SKM-1 (cell line): ENCODE results near the gene BPIFA2.
"Not testable (repeated sequence)": the region's sequence is repeated elsewhere in the genome, so short reads cannot be mapped to it uniquely, and the experiment has no call there.

Experiments
- DNase-seq: peaks from one replicate; lab custom pipeline; 2025; ENCODE audit not compliant: unreplicated experiment; lab: John Stamatoyannopoulos, UW

Gene BPIFA2

DNA sequence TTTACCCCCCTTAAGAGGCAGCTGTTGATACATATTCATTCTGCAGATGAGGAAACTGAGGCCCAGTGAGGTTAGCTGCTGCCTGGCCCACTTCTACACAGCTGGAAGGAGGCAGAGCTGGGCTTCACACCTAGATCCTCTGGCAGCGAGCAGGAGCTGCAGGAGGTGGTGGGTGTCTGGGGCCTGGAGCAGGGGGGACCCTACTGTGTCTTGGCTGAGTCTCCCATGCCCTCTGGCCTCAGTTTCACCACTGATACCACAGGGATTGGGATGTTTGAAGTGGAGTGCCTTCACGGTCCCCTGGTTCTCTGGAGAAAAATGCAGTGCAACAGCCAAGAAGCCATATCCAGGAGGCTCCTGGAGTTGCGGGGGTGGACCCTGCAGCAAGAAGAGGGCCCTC, 8.2 kb upstream of the BPIFA2 start:
- DNase-seq, result no peak

- DNase-seq, result no peak
Measured at GRCh38 chr20:33160681-33161080, 7.3 kb upstream of the BPIFA2 start.

DNA sequence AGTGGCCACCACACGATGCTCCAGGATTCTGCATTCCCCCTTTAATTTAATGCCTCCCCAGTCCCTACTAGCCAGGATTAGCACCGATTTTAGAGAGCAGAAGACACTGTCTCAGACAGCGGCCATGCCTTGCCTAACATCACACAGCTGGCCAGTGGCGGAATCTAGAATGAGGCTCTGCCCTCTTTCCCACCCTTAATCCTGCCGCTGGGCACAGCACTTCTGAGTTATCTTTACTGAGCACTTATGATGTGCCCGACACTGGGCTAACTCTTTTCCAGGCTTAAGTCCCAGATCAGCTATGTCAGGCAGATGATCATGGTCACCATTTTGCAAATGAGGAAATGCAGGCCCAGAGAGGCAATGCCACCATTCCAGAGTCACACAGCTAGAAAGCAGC, 5.6 kb upstream of the BPIFA2 start:
- DNase-seq, result no peak

DNA sequence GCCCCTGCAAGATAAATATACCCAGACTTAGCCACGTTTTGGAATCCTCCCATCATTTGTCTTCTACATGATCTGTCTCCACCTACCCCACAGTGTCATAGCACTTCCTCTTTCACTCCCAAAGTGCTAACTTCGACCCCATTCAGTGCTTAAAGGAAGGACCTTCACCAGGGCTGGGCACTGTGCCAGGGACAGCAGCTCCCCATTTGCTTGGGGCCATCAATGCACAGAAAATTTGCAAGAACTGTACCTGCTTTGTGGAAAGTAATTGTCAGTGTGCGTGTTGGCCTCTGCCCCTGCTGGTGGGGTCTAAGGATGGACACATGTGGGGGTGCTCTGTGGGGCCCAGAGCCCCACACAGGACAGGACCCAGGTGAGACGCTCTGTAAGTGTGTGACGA, 5.2 kb upstream of the BPIFA2 start:
- no peak for DNase-seq

GRCh38 chr20:33163856-33164762, 3.9 kb upstream of the BPIFA2 start:
- DNase-seq, result no peak

GRCh38 chr20:33164763-33165095, 3.2 kb upstream of the BPIFA2 start:
- DNase-seq, result no peak

DNA sequence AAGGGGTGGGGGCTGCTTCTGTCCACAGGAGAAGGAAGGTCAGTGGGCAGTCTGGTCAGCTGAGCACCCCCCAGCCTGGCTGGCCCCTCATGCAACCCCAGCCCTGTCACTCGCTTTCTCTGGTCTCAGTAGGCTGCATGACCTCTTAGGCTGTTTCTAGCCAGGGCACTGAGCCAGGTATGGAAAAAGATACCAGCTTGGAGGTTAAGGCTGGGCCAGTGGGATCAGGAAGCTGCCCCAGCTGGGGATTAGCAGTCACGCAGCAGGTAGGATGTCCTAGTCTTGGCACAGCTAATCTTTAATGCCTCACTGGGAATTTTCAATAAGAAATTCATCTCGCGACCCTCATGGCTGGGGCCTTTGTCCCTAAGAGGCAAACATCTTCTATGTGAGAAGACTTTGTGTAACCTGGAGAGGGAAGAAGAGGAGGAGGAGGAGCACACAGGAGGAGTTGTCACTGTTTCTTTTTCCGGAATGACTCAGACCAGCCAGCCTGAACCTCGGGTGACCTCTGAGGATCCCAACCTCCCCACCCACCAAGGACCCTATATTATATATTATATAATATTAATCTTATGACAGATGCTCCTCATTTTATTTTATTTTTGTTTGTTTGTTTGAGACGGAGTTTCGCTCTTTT, 2.4 kb upstream of the BPIFA2 start:
- DNase-seq, result no peak

DNA sequence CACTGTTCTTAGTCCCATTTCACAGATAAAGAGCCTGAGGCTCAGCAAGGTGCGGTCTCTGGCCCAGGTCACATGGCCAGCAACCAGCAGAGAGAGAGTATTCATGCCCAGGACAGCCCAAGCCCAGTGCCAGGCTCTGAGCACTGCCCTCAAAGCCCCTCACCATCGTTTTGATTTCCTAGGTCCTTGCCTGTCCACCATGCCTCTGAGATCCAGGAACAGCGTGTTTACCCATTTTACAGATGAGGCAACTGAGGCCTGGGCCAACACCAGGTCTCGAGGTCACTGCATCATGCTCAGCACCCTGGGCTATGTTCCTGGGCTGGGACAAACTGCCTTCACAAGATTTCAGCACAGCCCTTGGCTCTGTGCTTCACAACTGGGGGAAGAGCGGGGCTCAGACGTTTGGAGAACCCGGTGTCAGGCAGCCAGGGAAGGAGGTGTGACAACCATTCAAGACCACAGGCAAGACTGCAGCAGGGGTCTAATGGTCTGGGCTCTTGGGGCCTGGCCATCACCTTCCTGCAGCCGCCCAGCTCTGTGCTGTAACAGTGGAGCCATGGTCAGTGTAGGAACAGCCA, 1.3 kb upstream of the BPIFA2 start:
- DNase-seq, result no peak

DNA sequence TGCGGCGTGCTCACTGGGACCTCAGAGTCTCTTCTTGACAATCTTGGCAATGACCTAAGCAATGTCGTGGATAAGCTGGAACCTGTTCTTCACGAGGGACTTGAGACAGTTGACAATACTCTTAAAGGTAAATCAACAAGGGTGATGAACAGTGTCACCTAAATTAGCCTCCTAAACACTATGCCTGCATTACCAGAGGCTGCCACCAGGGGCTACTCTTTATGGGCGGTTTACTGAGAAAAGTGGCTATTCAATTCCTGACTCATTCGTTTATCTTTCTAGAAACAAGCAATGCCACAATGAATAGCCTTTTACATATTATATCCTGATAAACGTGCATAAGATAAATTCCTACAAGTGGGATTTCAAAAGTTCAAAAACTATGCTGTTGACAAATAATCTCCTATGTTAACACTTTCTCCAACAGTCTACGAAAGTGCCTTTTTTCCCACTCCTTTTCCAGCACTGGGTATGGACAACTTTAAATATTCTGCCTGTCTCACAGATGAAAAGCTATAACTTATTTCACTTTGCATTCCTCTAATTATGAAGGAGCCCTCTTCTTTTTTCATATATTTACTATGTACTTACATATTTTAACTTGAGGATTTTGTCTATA, 1.3 kb downstream of the BPIFA2 start:
- DNase-seq, result no peak

DNA sequence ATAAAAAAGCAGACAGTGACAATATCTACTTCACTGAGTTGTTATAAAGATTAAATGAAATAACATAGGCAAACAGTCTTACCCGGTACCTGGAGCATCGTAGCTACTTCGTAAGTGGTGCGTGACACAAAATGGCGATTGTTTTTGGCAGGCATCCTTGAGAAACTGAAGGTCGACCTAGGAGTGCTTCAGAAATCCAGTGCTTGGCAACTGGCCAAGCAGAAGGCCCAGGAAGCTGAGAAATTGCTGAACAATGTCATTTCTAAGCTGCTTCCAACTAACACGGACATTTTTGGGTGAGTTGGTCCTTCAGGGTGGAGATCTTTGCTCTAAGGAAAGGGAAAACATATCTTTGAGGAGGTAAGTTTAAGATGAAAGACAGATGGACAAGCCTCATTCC, 4.8 kb downstream of the BPIFA2 start:
- no peak for DNase-seq

- no peak for DNase-seq
Measured at GRCh38 chr20:33175123-33175522, 7.2 kb downstream of the BPIFA2 start.

DNA sequence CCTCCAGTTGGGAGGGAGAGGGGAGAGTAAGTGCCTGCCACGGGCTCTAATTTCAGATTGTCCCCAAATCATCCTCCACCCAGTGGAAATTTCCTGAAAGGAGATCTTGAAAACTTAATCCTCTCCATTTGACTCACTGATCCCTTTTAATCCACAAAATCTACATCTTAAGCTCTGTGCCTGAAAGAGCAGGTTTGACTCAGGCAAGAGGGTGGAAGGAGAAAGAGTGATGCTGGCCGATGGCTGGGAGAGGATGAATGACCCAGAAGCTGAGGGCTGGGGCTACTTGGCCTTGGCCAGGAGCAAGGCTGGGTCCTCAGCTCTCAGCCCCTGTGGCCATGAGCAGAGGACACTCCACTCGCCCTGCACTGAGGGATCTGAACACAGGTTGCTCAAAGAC, 8.1 kb downstream of the BPIFA2 start:
- DNase-seq, result no peak

- DNase-seq, result no peak
Measured at GRCh38 chr20:33177866-33178265, 9.9 kb downstream of the BPIFA2 start.

DNA sequence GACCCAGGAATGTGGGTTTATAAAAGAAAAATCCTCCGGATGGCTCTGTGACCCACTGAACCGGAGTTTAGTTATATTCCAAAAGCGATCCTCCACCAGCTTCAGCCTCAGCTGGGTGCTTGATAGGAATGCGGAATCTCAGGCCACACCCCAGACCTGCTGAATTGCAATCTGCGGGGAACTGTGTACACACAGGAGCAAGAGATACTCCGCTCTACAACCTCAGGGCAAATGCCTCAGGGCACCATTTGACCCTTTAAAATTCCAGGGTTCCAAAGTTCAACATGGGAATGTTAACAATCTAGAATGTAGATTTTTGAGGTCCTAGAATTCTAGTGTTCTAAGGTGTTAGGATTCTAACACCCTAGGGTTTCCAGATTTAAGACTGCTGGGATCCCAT, 10.8 kb downstream of the BPIFA2 start:
- no peak for DNase-seq

GRCh38 chr20:33180169-33180568, 12.2 kb downstream of the BPIFA2 start:
- DNase-seq, result no peak

DNA sequence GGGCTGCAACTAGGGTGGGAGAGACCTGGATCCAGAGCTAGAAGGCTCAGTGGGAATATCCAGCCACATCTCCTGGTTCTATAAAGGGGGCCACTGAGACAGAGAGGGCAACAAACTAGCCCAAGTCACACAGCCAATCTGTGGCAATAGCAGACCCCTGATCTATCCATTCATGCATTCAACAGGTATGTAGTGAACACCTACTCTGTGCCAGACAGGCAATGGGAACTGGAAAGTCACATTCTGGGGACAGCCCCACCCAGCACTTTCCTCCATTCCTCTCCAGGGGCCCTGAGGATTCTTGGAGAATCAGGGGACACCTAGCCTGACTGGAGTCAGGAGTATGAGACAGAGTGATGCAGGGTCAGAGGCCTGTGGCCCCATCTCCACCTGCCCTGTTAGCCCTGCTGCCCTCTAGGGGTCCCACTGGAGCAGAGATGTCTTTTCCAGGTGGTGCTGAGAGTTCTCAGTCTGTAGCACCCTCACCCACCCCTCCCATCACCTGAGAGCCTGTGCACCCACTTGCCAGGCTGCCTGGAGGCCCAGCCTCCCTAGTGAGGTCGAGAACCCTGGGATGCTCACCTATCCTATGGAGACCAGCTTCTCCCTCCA, 13.6 kb downstream of the BPIFA2 start:
- DNase-seq, result no peak

GRCh38 chr20:33183312-33183711, 15.4 kb downstream of the BPIFA2 start:
- no peak for DNase-seq

GRCh38 chr20:33185031-33185590, 17.2 kb downstream of the BPIFA2 start:
- DNase-seq, result not testable (repeated sequence)

GRCh38 chr20:33187491-33187890, 19.5 kb downstream of the BPIFA2 start:
- DNase-seq, result no peak

- no peak for DNase-seq
Measured at GRCh38 chr20:33188421-33188820, 20.5 kb downstream of the BPIFA2 start.

- no peak for DNase-seq
Measured at GRCh38 chr20:33191484-33191883, 23.5 kb downstream of the BPIFA2 start.
